IMR-90 (cell line): ENCODE data around the gene DIPK1B. TPM values are rescaled to one million over a fixed set of nuclear protein-coding genes. Genes with fewer than 3 reads are reported as not detected.

Source experiments
- ATAC-seq: fragments of 200-7000 bp; cut with Tn5 transposase; 2 replicates; pipeline ENCODE4 v1.9.1; 2020; ENCODE audit warnings: low read depth, mild to moderate bottlenecking, moderate library complexity
- BruUV-seq: library from RNA; stranded (reverse); fragments of 400-500 nt; replicated peaks from 2 replicates; lab custom pipeline; 2021; lab: Mats Ljungman, UMichigan
- CTCF ChIA-PET: fragments of 300-600 bp; formaldehyde crosslinking; extraction: SDS; loops from one replicate; lab custom pipeline; 2021; ENCODE audit warnings: antibody characterized with exemption; lab: Yijun Ruan, JAX
- POLR2A ChIA-PET: fragments of 300-600 bp; sonication (Branson Sonifier 250); formaldehyde crosslinking; loops from one replicate; lab custom pipeline; 2022; ENCODE audit warnings: antibody characterized with exemption; ENCODE audit not compliant: unreplicated experiment; lab: Charles Lee
- DNase-seq: peaks from one replicate; pipeline ENCODE4 v3.0.0; 2013
- H2AFZ ChIP-seq: replicated peaks from 2 replicates; pipeline ENCODE3; 2013; ENCODE audit warnings: low read length, mild to moderate bottlenecking; ENCODE audit not compliant: poor library complexity
- H2AK5ac ChIP-seq: 2 replicates; pipeline ENCODE4 v1.6.1; 2013; ENCODE audit warnings: low read depth, low read length, inconsistent platforms
- H2AK9ac ChIP-seq: replicated peaks from 2 replicates; pipeline ENCODE3; 2013; ENCODE audit warnings: mild to moderate bottlenecking, low read depth, low read length, moderate library complexity; ENCODE audit not compliant: poor library complexity
- H2BK120ac ChIP-seq: 2 replicates; pipeline ENCODE4 v1.6.1; 2013; ENCODE audit warnings: low read depth, low read length, inconsistent platforms
- H2BK15ac ChIP-seq: 3 replicates; pipeline ENCODE4 v1.6.1; 2013; ENCODE audit warnings: low read depth, low read length, inconsistent platforms
- H2BK20ac ChIP-seq: 2 replicates; pipeline ENCODE4 v1.6.1; 2013; ENCODE audit warnings: low read depth, mild to moderate bottlenecking, inconsistent platforms, low read length, moderate library complexity
- H2BK5ac ChIP-seq: 2 replicates; pipeline ENCODE4 v1.6.1; 2013; ENCODE audit warnings: mild to moderate bottlenecking, low read depth, low read length, inconsistent platforms; ENCODE audit not compliant: poor library complexity, severe bottlenecking
- H3K14ac ChIP-seq: replicated peaks from 2 replicates; pipeline ENCODE4 v1.6.1; 2013; ENCODE audit warnings: low read depth, low read length, inconsistent platforms
- H3K18ac ChIP-seq: 2 replicates; pipeline ENCODE4 v1.6.1; 2013; ENCODE audit warnings: low read depth, low read length, control low read depth
- H3K23ac ChIP-seq: 2 replicates; pipeline ENCODE4 v1.6.1; 2013; ENCODE audit warnings: low read depth, low read length, inconsistent platforms
- H3K27ac ChIP-seq: 2 replicates; pipeline ENCODE4 v1.5.1; 2013; ENCODE audit warnings: mild to moderate bottlenecking, control low read depth, low read length; ENCODE audit not compliant: insufficient read depth
- H3K27me3 ChIP-seq: 2 replicates; pipeline ENCODE4 v1.6.1; 2013; ENCODE audit warnings: low read length; ENCODE audit not compliant: control insufficient read depth, insufficient read depth
- H3K36me3 ChIP-seq: 2 replicates; pipeline ENCODE4 v1.6.1; 2013; ENCODE audit warnings: low read length, mixed read lengths; ENCODE audit not compliant: control insufficient read depth, insufficient read depth
- H3K4ac ChIP-seq: 2 replicates; pipeline ENCODE4 v1.6.1; 2013; ENCODE audit warnings: low read depth, low read length, inconsistent platforms
- H3K4me1 ChIP-seq: 2 replicates; pipeline ENCODE4 v1.6.1; 2013; ENCODE audit warnings: low read length, mixed read lengths; ENCODE audit not compliant: control insufficient read depth, insufficient read depth
- H3K4me2 ChIP-seq: 2 replicates; pipeline ENCODE4 v1.6.1; 2013; ENCODE audit warnings: low read depth, mild to moderate bottlenecking, control low read depth, low read length, moderate library complexity
- H3K4me3 ChIP-seq: 2 replicates; pipeline ENCODE4 v1.5.1; 2013; ENCODE audit warnings: low read depth, mild to moderate bottlenecking, control low read depth, low read length, moderate library complexity; ENCODE audit not compliant: insufficient read depth
- H3K56ac ChIP-seq: 2 replicates; pipeline ENCODE4 v1.6.1; 2013; ENCODE audit warnings: low read length, inconsistent platforms; ENCODE audit not compliant: insufficient read depth; ENCODE audit errors: extremely low read depth
- H3K79me1 ChIP-seq, 2 experiments: 2 replicates each; pipeline ENCODE4 v1.6.1; 2013; ENCODE audit warnings: low read length in 2 of 2, inconsistent platforms in 1 of 2, low read depth in 1 of 2
- H3K9ac ChIP-seq: 2 replicates; pipeline ENCODE4 v1.6.1; 2013; ENCODE audit warnings: low read depth, low read length, control low read depth
- H3K9me1 ChIP-seq: 2 replicates; pipeline ENCODE4 v1.6.1; 2013; ENCODE audit warnings: low read length, inconsistent platforms; ENCODE audit not compliant: insufficient read depth
- H3K9me3 ChIP-seq: 2 replicates; pipeline ENCODE4 v1.6.1; 2013; ENCODE audit warnings: low read length; ENCODE audit not compliant: control insufficient read depth, insufficient read depth
- H4K20me1 ChIP-seq: 2 replicates; pipeline ENCODE4 v1.6.1; 2013; ENCODE audit warnings: low read length, inconsistent platforms; ENCODE audit not compliant: insufficient read depth
- H4K5ac ChIP-seq: 2 replicates; pipeline ENCODE4 v1.6.1; 2013; ENCODE audit warnings: mild to moderate bottlenecking, low read depth, low read length, control low read depth
- H4K8ac ChIP-seq, 2 experiments: 2 replicates each; pipeline ENCODE4 v1.6.1; 2013; ENCODE audit warnings: low read depth in 2 of 2, low read length in 2 of 2, control low read depth in 1 of 2, inconsistent platforms in 1 of 2
- H4K91ac ChIP-seq: 2 replicates; pipeline ENCODE4 v1.6.1; 2013; ENCODE audit warnings: low read depth, low read length, inconsistent platforms; ENCODE audit not compliant: insufficient read depth
- CEBPB ChIP-seq: IDR thresholded peaks from 2 replicates; pipeline ENCODE4 v1.6.1; 2012; ENCODE audit warnings: low read depth, low read length, improper control_type of control experiment
- CHD1 ChIP-seq: IDR thresholded peaks from 2 replicates; pipeline ENCODE4 v1.6.1; 2012; ENCODE audit warnings: low read depth, low read length, improper control_type of control experiment
- CTCF ChIP-seq: conservative IDR thresholded peaks from 2 replicates; pipeline ENCODE4 v1.5.1; 2012; ENCODE audit warnings: mild to moderate bottlenecking, low read depth, low read length, improper control_type of control experiment
- FOS ChIP-seq: fragments of 150-350 bp; IDR thresholded peaks from 2 replicates; pipeline ENCODE4 v1.6.1; 2016; ENCODE audit warnings: low read depth, low read length
- NFE2L2 ChIP-seq: fragments of 150-350 bp; IDR thresholded peaks from 2 replicates; pipeline ENCODE4 v1.6.1; 2016; ENCODE audit warnings: low read depth, mild to moderate bottlenecking, low read length
- SMC3 ChIP-seq: fragments of 150-350 bp; IDR thresholded peaks from 2 replicates; pipeline ENCODE4 v1.6.1; 2016; ENCODE audit warnings: low read depth, mild to moderate bottlenecking, antibody characterized with exemption, low read length, moderate library complexity
- WGBS, 2 experiments: methylation state at CpG; one replicate each; pipeline versions ENCODE4 v1.1.5 to v1.1.7; 2013; ENCODE audit warnings: missing lambda C conversion rate in 2 of 2; ENCODE audit not compliant: insufficient read length in 1 of 2; ENCODE audit errors: extremely low coverage in 2 of 2; 5-methylcytosine and 5-hydroxymethylcytosine counted together
- dilution Hi-C: fragments of 300-500 bp; cut with HindIII; formaldehyde crosslinking; loops from one replicate; pipeline ENCODE4 v1.14.3; 2018; ENCODE audit warnings: low sequenced_read_pairs; ENCODE audit not compliant: unreplicated experiment
- in situ Hi-C: fragments of 300-500 bp; cut with MboI; formaldehyde crosslinking; loops from 3 replicates; pipeline ENCODE4 v1.14.3; 2019; ENCODE audit warnings: low sequenced_read_pairs, inconsistent platforms, mixed read lengths
- intact Hi-C: fragments of 100-400 bp; cut with micrococcal nuclease; formaldehyde crosslinking; loops from 2 replicates; pipeline ENCODE4 v1.10.0; 2022
- polyA plus RNA-seq, 3 experiments: library from polyadenylated mRNA; depleted of rRNA; stranded (reverse); fragments of >200 nt; gene quantifications; 2 replicates each; pipeline ENCODE4 v1.2.3, GENCODE V29; 2012; ENCODE audit warnings: low replicate concordance in 1 of 3
- total RNA-seq: library from RNA; depleted of rRNA; stranded (reverse); fragments of >200 nt; gene quantifications from 2 replicates; pipeline ENCODE4 v1.2.3, GENCODE V29; 2012

Gene DIPK1B
- total and polyA plus RNA-seq, 2 of the 4 experiments (the other 2 are of a cell fraction), result 3.4 to 7.1 TPM

DNA sequence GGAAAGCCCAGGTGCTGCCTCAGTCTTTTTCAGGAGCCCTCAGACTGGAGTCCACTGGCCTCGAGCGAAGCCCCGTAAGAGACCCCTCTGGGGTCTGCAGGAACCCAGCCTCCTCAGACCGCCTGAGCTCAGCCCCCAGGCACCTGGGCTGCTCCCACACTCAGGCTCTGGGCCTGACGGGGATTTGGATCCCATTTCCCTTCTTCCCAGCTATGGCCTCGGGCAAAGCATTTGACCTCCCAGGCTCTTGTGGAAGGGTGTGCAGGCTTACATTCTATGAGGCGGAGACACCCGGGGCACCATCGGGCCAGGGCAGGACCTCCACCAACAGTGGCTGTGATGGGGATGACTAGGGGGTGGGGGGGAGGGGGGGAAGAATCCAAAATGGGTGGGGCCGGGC is 29.7 kb upstream of the DIPK1B start:
- BruUV-seq, result no TSS peak
- Histone ChIP-seq H3K9ac (no peak overlapping the region), H2BK5ac (no peak overlapping the region), H3K4me3 (no peak overlapping the region), H2AK5ac (no peak overlapping the region), H3K4ac (no peak overlapping the region), H3K9me3 (no peaks in the 10 kb centered on the region), H3K27me3 (no peaks in the 10 kb centered on the region; the same call in 1 of the 2 replicates), H3K56ac (no peak overlapping the region), H3K23ac (no peak overlapping the region), H4K20me1 (peaks cover 16% of the 10 kb centered on the region; the same call in 1 of the 2 replicates), H3K36me3 (no peaks in the 10 kb centered on the region), H3K4me2 (no peak overlapping the region), H2BK120ac (no peak overlapping the region), H2AK9ac (no peak overlapping the region), H4K5ac (no peak overlapping the region), H3K79me1 (peaks cover 18 to 49% of the 10 kb centered on the region in 2 experiments), H3K18ac (no peak overlapping the region), H4K91ac (no peak overlapping the region), H2AFZ (no peak overlapping the region), H3K27ac (no peak overlapping the region), H3K4me1 (peaks cover 4% of the 10 kb centered on the region), H3K9me1 (no peaks in the 10 kb centered on the region), H4K8ac (no peak overlapping the region), H2BK20ac (no peak overlapping the region), H2BK15ac (no peak overlapping the region), H3K14ac (no peak overlapping the region)
- in situ Hi-C loops (no loop called here), dilution Hi-C loops (no loop called here), intact Hi-C loops (no loop called here)
- ATAC-seq, result no peak
- ChIA-PET CTCF (no interaction called here), POLR2A (no interaction called here)
- no peak for DNase-seq
- TF ChIP-seq SMC3 (no peak), CEBPB (no peak), CTCF (no peak), CHD1 (no peak), NFE2L2 (no peak), FOS (no peak)
- 78% methylated on average over 1 of the region's 10 CpGs; no CpG with 5 or more reads in 1 of the 2 experiments for WGBS, 2 experiments
